ENCODE data around the gene EDRF1. TPM values are rescaled to one million over a fixed set of nuclear protein-coding genes. Genes with fewer than 3 reads are reported as not detected.

The EDRF1 gene
- total and polyA plus RNA-seq, 2 of the 4 experiments (the other 2 are of a cell fraction): 17.0 to 24.9 TPM

GRCh38 chr10:125785791-125786190, 66.3 kb downstream of the EDRF1 start:
- Histone ChIP-seq H2AFZ (replicated peaks; ENCODE audit: low read length, poor library complexity) (no peak overlapping the region), H3K9ac (ENCODE audit: low read depth, low read length) (no peak overlapping the region), H3K9me3 (ENCODE audit: control insufficient read depth, insufficient read depth, low read length) (no peaks in the 10 kb centered on the region), H4K8ac (ENCODE audit: low read depth in 2 of 2, low read length in 2 of 2) (no peak overlapping the region), H2BK120ac (ENCODE audit: low read depth, low read length) (no peak overlapping the region), H2BK20ac (ENCODE audit: low read depth, low read length) (no peak overlapping the region), H3K23ac (ENCODE audit: low read depth, low read length) (no peak overlapping the region), H3K4ac (ENCODE audit: low read depth, low read length) (no peak overlapping the region), H3K4me1 (ENCODE audit: control insufficient read depth, insufficient read depth, low read length) (no peaks in the 10 kb centered on the region), H2AK5ac (ENCODE audit: low read depth, low read length) (no peak overlapping the region), H3K9me1 (ENCODE audit: insufficient read depth, low read length) (no peaks in the 10 kb centered on the region), H3K27me3 (ENCODE audit: control insufficient read depth, insufficient read depth, low read length) (no peaks in the 10 kb centered on the region), H3K56ac (ENCODE audit: extremely low read depth, insufficient read depth, low read length) (no peak overlapping the region), H2AK9ac (replicated peaks; ENCODE audit: low read depth, low read length, poor library complexity) (peak overlapping the region; percentile 59), H4K20me1 (ENCODE audit: insufficient read depth, low read length) (no peaks in the 10 kb centered on the region), H3K4me2 (ENCODE audit: low read depth, low read length) (no peak overlapping the region), H2BK15ac (ENCODE audit: low read depth, low read length) (no peak overlapping the region), H4K5ac (ENCODE audit: low read depth, low read length) (no peak overlapping the region), H3K14ac (replicated peaks; ENCODE audit: low read depth, low read length) (no peak overlapping the region), H3K79me1 (ENCODE audit: low read depth in 1 of 2, low read length in 2 of 2) (no peaks in the 10 kb centered on the region), H3K36me3 (ENCODE audit: control insufficient read depth, insufficient read depth, low read length) (peaks cover 15% of the 10 kb centered on the region), H3K4me3 (ENCODE audit: insufficient read depth, low read depth, low read length) (no peak overlapping the region), H3K27ac (ENCODE audit: insufficient read depth, low read length) (no peak overlapping the region), H4K91ac (ENCODE audit: insufficient read depth, low read depth, low read length) (no peak overlapping the region), H3K18ac (ENCODE audit: low read depth, low read length) (no peak overlapping the region), H2BK5ac (ENCODE audit: low read depth, low read length, poor library complexity, severe bottlenecking) (no peak overlapping the region)
- no peak for TF ChIP-seq MAZ (IDR thresholded peaks at IDR 0.05; ENCODE audit: borderline replicate concordance, low read depth, low read length)
- no peak for TF ChIP-seq NFE2L2 (IDR thresholded peaks at IDR 0.05; ENCODE audit: low read depth, low read length)
- no peak for TF ChIP-seq SMC3 (IDR thresholded peaks at IDR 0.05; ENCODE audit: low read depth, low read length)
- TF ChIP-seq POLR2A (IDR thresholded peaks at IDR 0.05; ENCODE audit: low read depth, low read length): no peak
- no peak for TF ChIP-seq CEBPB (IDR thresholded peaks at IDR 0.05; ENCODE audit: low read depth, low read length)
- no peak for TF ChIP-seq RAD21 (IDR thresholded peaks at IDR 0.05; ENCODE audit: low read length)
- no peak for TF ChIP-seq CTCF (conservative IDR thresholded peaks at IDR 0.05; ENCODE audit: low read depth, low read length)
- no peak for TF ChIP-seq CHD1 (IDR thresholded peaks at IDR 0.05; ENCODE audit: low read depth, low read length)
- DNase-seq (no peak), ATAC-seq (ENCODE audit: low read depth) (no peak)
- dilution Hi-C loops (cut with HindIII; ENCODE audit: low sequenced_read_pairs, unreplicated experiment): no loop called here
- BruUV-seq (replicated peaks): no TSS peak
- in situ Hi-C loops (cut with MboI; ENCODE audit: low sequenced_read_pairs): no loop called here
- ChIA-PET CTCF (no interaction called here), POLR2A (ENCODE audit: unreplicated experiment) (no interaction called here)
- intact Hi-C loops (cut with micrococcal nuclease): no loop called here
- no CpG with 5 or more reads among the region's 9 CpGs for WGBS, 2 experiments (ENCODE audit: extremely low coverage in 2 of 2, insufficient read length in 1 of 2)

All from IMR-90 (cell line).